GM12874 (cell line): ENCODE measurements around the gene TRUB1.

Experiments
- TF ChIP-seq, protein P1 (sequence below): IDR thresholded peaks from 2 replicates; pipeline ENCODE4 v1.5.1; 2011; ENCODE audit warnings: low read depth, mild to moderate bottlenecking, control low read depth, low read length, moderate library complexity; ENCODE audit not compliant: insufficient read depth

TRUB1 gene

DNA sequence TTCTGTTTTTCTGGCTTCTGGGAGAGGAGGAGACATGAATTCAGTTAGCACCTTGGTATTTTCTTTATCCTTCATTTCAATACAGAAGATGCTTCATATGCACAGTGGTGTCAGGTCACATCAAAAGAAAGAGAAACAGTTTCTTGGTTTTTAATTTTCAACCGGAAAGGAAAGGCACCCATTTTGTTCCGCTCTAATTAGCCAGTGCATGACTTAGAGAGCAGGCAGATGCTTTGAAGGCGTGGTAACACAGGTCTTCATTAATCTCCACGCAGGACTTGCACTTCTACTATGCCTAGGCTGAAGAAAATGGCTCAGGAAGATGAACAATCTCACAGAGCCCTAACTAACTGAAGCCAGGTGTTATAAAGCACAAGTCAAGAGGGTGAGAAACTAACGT lies 84.7 kb downstream of the TRUB1 start:
- TF ChIP-seq, protein P1, sequence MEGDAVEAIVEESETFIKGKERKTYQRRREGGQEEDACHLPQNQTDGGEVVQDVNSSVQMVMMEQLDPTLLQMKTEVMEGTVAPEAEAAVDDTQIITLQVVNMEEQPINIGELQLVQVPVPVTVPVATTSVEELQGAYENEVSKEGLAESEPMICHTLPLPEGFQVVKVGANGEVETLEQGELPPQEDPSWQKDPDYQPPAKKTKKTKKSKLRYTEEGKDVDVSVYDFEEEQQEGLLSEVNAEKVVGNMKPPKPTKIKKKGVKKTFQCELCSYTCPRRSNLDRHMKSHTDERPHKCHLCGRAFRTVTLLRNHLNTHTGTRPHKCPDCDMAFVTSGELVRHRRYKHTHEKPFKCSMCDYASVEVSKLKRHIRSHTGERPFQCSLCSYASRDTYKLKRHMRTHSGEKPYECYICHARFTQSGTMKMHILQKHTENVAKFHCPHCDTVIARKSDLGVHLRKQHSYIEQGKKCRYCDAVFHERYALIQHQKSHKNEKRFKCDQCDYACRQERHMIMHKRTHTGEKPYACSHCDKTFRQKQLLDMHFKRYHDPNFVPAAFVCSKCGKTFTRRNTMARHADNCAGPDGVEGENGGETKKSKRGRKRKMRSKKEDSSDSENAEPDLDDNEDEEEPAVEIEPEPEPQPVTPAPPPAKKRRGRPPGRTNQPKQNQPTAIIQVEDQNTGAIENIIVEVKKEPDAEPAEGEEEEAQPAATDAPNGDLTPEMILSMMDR, result no peak

DNA sequence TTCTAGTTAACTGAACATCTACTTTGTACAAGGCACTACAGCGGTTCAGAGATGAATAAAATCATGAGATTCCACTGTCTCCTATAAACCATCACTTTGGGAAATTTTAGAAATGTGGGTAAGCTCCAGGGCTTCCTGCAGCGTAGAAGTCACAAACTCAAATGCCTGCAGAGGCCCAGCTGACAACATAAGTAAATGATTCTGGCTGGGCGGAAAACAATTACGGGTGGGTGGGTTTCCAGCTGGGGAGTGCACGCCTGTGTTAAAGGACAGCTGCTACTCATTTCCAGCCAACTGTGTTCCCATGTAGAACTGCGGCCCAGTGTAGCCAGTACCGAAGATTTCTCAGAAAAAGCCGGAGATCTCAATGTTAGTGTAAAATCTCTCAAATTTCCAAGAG lies 85.7 kb downstream of the TRUB1 start:
- TF ChIP-seq, protein P1, result no peak

DNA sequence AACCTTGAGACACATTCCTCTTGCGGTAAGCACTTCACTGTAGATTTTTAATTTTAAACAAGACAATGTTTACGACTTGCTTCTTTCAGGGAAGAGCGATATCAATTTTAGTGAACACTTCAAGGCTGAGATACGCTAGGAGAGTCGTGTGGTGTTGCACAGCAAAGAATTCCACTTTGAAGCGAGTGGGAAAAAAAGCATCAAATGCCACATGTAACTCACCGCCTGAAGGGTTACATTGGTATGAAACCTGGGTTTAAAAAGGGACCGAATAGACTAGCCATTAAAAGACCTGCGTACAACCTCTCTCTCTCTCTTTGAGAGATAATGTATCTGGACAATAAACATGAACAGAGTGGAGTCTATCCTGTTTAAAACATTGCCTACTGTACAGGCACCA lies 86.4 kb downstream of the TRUB1 start:
- TF ChIP-seq, protein P1, result no peak

DNA sequence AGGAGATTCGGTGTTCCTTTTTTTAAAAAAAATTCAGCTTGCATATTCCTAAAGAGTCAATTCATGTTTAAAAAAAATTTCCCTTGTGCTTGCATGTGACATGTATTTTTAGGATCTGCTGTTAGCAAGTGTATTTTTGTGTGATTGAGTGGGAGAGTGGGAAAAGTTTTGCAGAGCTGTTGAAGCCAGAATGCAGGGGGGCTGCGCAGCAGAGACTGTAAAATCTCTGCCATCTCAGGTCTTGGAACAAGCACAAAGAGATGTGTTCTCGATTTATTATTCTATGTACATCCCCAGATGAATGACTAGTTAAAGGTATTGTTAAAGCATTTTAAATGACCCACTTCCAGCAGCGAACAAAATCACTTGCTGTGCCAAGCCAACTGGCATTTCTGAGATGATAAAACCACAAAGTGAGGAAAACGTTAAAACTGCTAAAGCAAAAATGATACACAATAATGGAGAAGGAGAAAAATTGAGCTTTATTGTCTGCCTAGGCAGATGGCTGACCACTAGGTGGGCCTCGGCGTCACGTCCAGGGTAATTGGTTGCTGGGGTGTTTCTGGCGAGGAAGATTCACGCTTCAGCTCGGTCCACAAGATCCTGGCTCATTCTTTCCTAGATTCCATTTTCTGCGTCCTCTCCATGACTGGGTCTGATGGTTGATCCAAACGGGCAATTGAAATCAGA lies 88.2 kb downstream of the TRUB1 start:
- TF ChIP-seq, protein P1, result no peak

DNA sequence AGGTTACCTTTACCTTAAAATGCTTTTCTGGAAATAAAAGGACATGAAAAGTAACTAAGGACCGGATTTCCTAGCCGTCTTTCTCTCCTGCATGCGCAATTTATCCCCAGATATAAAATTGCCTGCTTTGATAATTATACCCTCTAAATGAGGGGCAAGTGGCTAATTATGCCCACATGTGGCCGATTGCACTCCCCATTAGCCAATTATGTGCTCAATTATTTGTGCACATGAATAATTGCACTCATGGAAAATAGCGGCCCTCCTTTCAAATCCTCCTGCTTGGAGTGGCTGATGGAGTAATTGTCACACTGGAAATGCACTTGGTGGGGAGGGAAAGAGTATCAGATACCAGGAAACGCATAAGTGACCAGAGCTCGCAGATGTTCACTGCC lies 88.7 kb downstream of the TRUB1 start:
- TF ChIP-seq, protein P1, result no peak
